ENCODE data around the gene RNF212. TPM values are rescaled to one million over a fixed set of nuclear protein-coding genes. Genes with fewer than 3 reads are reported as not detected.

Gene RNF212
- total RNA-seq, 4 donors from 2014 or later: 6.7 to 31.1 (median 8.6) TPM

GRCh38 chr4:1038948-1039492 lies 74.3 kb downstream of the RNF212 start:
- WGBS, 2 donors: 65 to 73% methylated on average over 4 to 9 of the region's 16 CpGs
- H3K36me3 ChIP-seq: no peaks in the 10 kb centered on the region
- no peaks in the 10 kb centered on the region for H3K27me3 ChIP-seq
- TF ChIP-seq POLR2A (IDR thresholded peaks at IDR 0.05): no peak
- no peak for TF ChIP-seq CTCF (IDR thresholded peaks at IDR 0.05)
- intact Hi-C loops (cut with DNase I): no loop called here
- H3K27ac ChIP-seq: peak overlapping the region; percentile 86 to 99 (median 96)
- no peak overlapping the region for H3K4me3 ChIP-seq (replicated peaks in 1 of 3)
- H3K9me3 ChIP-seq: no peaks in the 10 kb centered on the region
- H3K4me1 ChIP-seq: peaks cover 73 to 97% of the 10 kb centered on the region in 2 donors
- no peak for DNase-seq

GRCh38 chr4:1036976-1037810 lies 76.2 kb downstream of the RNF212 start:
- TF ChIP-seq POLR2A (IDR thresholded peaks at IDR 0.05) (no peak), CTCF (IDR thresholded peaks at IDR 0.05) (no peak)
- no peak for DNase-seq
- 91 to 93% methylated on average over 6 to 9 of the region's 26 CpGs for WGBS, 2 donors
- H3K4me3 ChIP-seq (replicated peaks in 1 of 3): no peak overlapping the region
- H3K27me3 ChIP-seq: no peaks in the 10 kb centered on the region
- no peaks in the 10 kb centered on the region for H3K9me3 ChIP-seq
- intact Hi-C loops (cut with DNase I): no loop called here
- peaks cover 69 to 93% of the 10 kb centered on the region in 2 donors for H3K4me1 ChIP-seq
- H3K27ac ChIP-seq: peak overlapping the region in 2 of 3 donors; percentile 86 to 99
- no peaks in the 10 kb centered on the region for H3K36me3 ChIP-seq

- DNase-seq: peak in 1 of 2 donors; percentile 39
- WGBS, 2 donors: 71 to 75% methylated on average over 2 to 6 of the region's 15 CpGs
- Histone ChIP-seq H3K4me3 (replicated peaks in 1 of 3) (no peak overlapping the region), H3K36me3 (no peaks in the 10 kb centered on the region), H3K27me3 (no peaks in the 10 kb centered on the region), H3K9me3 (no peaks in the 10 kb centered on the region), H3K4me1 (peaks cover 61 to 85% of the 10 kb centered on the region in 2 donors), H3K27ac (peak overlapping the region in 2 of 3 donors; percentile 86 to 99)
- TF ChIP-seq CTCF (IDR thresholded peaks at IDR 0.05) (no peak), POLR2A (IDR thresholded peaks at IDR 0.05) (no peak)
- intact Hi-C loops (cut with DNase I): no loop called here
These were observed 77.3 kb downstream of the RNF212 start for GRCh38 chr4:1036095-1036494.

- H3K27ac ChIP-seq: peak overlapping the region in 2 of 3 donors; percentile 86 to 99
- TF ChIP-seq CTCF (IDR thresholded peaks at IDR 0.05) (no peak), POLR2A (IDR thresholded peaks at IDR 0.05) (no peak)
- no peaks in the 10 kb centered on the region for H3K9me3 ChIP-seq
- DNase-seq: peak; percentile 43 to 46
- no peaks in the 10 kb centered on the region for H3K36me3 ChIP-seq
- WGBS, 2 donors: 50 to 100% methylated on average over 2 to 14 of the region's 26 CpGs
- H3K27me3 ChIP-seq: no peaks in the 10 kb centered on the region
- no peak overlapping the region for H3K4me3 ChIP-seq (replicated peaks in 1 of 3)
- intact Hi-C loops (cut with DNase I): no loop called here
- peaks cover 55 to 79% of the 10 kb centered on the region in 2 donors for H3K4me1 ChIP-seq
These were observed 77.9 kb downstream of the RNF212 start for GRCh38 chr4:1035510-1035909.

Data from thyroid gland (tissue), 4 donors.